ENCODE measurements around the gene TMEM169. TPM values are rescaled to one million over a fixed set of nuclear protein-coding genes. Genes with fewer than 3 reads are reported as not detected.

Gene TMEM169
- total and polyA plus RNA-seq, 2 of the 13 experiments (the other 11 are each of a cell fraction or from before 2014, with no cell fraction given): 1.5 to 4.5 TPM

DNA sequence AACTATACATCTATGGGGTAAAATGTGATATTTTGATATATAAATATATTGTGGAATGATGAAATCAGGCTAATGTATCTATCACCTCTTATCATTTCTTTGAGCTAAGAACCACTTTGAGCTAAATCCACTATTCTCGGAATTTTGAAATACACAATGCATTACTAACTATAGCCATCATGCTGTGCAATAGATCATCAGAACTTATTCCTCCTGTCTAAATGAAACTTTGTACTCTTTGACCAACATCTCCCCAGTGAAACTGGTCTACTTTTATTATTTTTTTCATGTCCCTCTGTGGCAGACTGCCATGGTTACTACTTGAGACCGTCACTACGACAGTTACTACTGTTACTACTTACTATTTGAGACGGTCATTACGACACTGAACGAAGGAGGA is 11.5 kb upstream of the TMEM169 start:
- H3K4me3 ChIP-seq (replicated peaks in 1 of 3; ENCODE audit: insufficient read depth in 1 of 3, low read depth in 2 of 3, low read length in 3 of 3): no peak overlapping the region
- no peak overlapping the region for H3K4me2 ChIP-seq (ENCODE audit: low read depth, low read length)
- ChIA-PET POLR2A (interaction anchor here (0.8 to 3.0 kb wide), 4 partner anchors 11 to 44 kb away, joined by 4 to 11 read pairs (median 6); partner anchors contain the start of genes PECR and TMEM169), CTCF (ENCODE audit: low intra/inter-chr PET ratio, low total read pairs) (no interaction called here)
- BruUV-seq (replicated peaks): no TSS peak
- in situ Hi-C loops (cut with HindIII; ENCODE audit: extremely low pct_ligation_motif_present, low pct_unique_long_range_greater_than_20kb): no loop called here
- 92% methylated on average over 6 of the region's 6 CpGs for whole genome bisulfite sequencing (ENCODE audit: low lambda C conversion rate)
- H3K9ac ChIP-seq (ENCODE audit: insufficient read depth, low read depth, low read length): no peak overlapping the region
- peaks cover 8% of the 10 kb centered on the region; the same call in 1 of the 2 replicates for H4K20me1 ChIP-seq (ENCODE audit: insufficient read depth, low read length)
- ATAC-seq: no peak
- H3K4me1 ChIP-seq (ENCODE audit: insufficient read depth, low read length): peaks cover 87% of the 10 kb centered on the region
- H2AFZ ChIP-seq (ENCODE audit: low read length): no peak overlapping the region
- H3K27me3 ChIP-seq (ENCODE audit: control insufficient read depth in 1 of 2, insufficient read depth in 2 of 2, low read length in 2 of 2): no peaks in the 10 kb centered on the region
- peaks cover 45% of the 10 kb centered on the region for H3K79me2 ChIP-seq (ENCODE audit: insufficient read depth, low read length)
- H3K27ac ChIP-seq (ENCODE audit: extremely low read length, insufficient read depth, low read length): peak overlapping the region; percentile 48
- FAIRE-seq: no peak
- no peak for DNase-seq (ENCODE audit: low spot score)
- H3K36me3 ChIP-seq (replicated peaks in 1 of 2; ENCODE audit: control insufficient read depth in 1 of 2, insufficient read depth in 2 of 2, low read length in 2 of 2): peaks cover 9 to 38% of the 10 kb centered on the region in 2 experiments
- H3K9me3 ChIP-seq (ENCODE audit: low read length): no peaks in the 10 kb centered on the region
- TF ChIP-seq ZFY (CRISPR knock-in tag; IDR thresholded peaks at IDR 0.05) (no peak), ZNF776 (CRISPR knock-in tag; IDR thresholded peaks at IDR 0.05) (no peak), KDM5B (CRISPR knock-in tag; IDR thresholded peaks at IDR 0.05; ENCODE audit: borderline replicate concordance) (no peak), HNRNPK (IDR thresholded peaks at IDR 0.05; ENCODE audit: low read depth, low read length, poor library complexity, severe bottlenecking) (no peak), ZNF580 (CRISPR knock-in tag; IDR thresholded peaks at IDR 0.05; ENCODE audit: borderline replicate concordance, low read depth) (no peak), RCOR2 (CRISPR knock-in tag; IDR thresholded peaks at IDR 0.05) (no peak), ZFP41 (CRISPR knock-in tag; IDR thresholded peaks at IDR 0.05; ENCODE audit: borderline replicate concordance) (no peak), DNMT3B (CRISPR knock-in tag; conservative IDR thresholded peaks at IDR 0.05) (no peak), ZNF672 (CRISPR knock-in tag; IDR thresholded peaks at IDR 0.05) (no peak), ADNP (CRISPR knock-in tag; IDR thresholded peaks at IDR 0.05) (no peak), TEF (CRISPR knock-in tag; IDR thresholded peaks at IDR 0.05) (no peak), PLSCR1 (CRISPR knock-in tag; IDR thresholded peaks at IDR 0.05; ENCODE audit: borderline replicate concordance) (no peak), RFX5 (IDR thresholded peaks at IDR 0.05; ENCODE audit: low read depth, low read length) (no peak), RFXANK (CRISPR knock-in tag; IDR thresholded peaks at IDR 0.05) (no peak), FLYWCH1 (CRISPR knock-in tag; IDR thresholded peaks at IDR 0.05) (no peak)
- TF ChIP-seq, protein P1, sequence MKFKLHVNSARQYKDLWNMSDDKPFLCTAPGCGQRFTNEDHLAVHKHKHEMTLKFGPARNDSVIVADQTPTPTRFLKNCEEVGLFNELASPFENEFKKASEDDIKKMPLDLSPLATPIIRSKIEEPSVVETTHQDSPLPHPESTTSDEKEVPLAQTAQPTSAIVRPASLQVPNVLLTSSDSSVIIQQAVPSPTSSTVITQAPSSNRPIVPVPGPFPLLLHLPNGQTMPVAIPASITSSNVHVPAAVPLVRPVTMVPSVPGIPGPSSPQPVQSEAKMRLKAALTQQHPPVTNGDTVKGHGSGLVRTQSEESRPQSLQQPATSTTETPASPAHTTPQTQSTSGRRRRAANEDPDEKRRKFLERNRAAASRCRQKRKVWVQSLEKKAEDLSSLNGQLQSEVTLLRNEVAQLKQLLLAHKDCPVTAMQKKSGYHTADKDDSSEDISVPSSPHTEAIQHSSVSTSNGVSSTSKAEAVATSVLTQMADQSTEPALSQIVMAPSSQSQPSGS (CRISPR knock-in tag; IDR thresholded peaks at IDR 0.05): no peak
- intact Hi-C loops (cut with micrococcal nuclease; ENCODE audit: unreplicated experiment): no loop called here
